Esophagus mucosa (tissue), 1 donor: ENCODE results near the gene PDE8B. TPM values are rescaled to one million over a fixed set of nuclear protein-coding genes. Genes with fewer than 3 reads are reported as not detected.
"Not testable (repeated sequence)": the region's sequence is repeated elsewhere in the genome, so short reads cannot be mapped to it uniquely, and the experiment has no call there.

Source experiments
- ATAC-seq: fragments of 200-7000 bp; cut with Tn5 transposase; one replicate; pipeline ENCODE4 v1.9.1; 2020
- total RNA-seq: library from RNA; stranded (reverse); gene quantifications from one replicate; pipeline ENCODE4 v1.2.4, GENCODE V29; 2023
- donor health status: DM: yes; HTN: yes; CAD: no.

Gene PDE8B
- total RNA-seq, 1 donor from 2014 or later: 0.12 TPM

GRCh38 chr5:77454123-77454522 lies 243.6 kb downstream of the PDE8B start:
- ATAC-seq: no peak

- ATAC-seq: no peak
Observed at GRCh38 chr5:77461287-77461686, 250.8 kb downstream of the PDE8B start.

GRCh38 chr5:77463905-77464304 lies 253.4 kb downstream of the PDE8B start:
- ATAC-seq: no peak

- ATAC-seq: not testable (repeated sequence)
Observed at GRCh38 chr5:77468875-77469274, 258.4 kb downstream of the PDE8B start.

GRCh38 chr5:77475041-77475440 lies 264.6 kb downstream of the PDE8B start:
- not testable (repeated sequence) for ATAC-seq

Other genes starting within 250 kb of the PDE8B start
- gene AGGF1, start 180.3 kb upstream of the PDE8B start, total RNA-seq: 11.4 TPM
- 3.6 TPM for gene ZBED3, start 123.4 kb upstream of the PDE8B start, total RNA-seq